HepG2 (cell line): Measurements from ENCODE around the gene RBM23. TPM values are rescaled to one million over a fixed set of nuclear protein-coding genes. Genes with fewer than 3 reads are reported as not detected.
A peak's percentile ranks its signal among the peaks of the same experiment; 100 is the strongest.

ENCODE experiments used
- ARID2 ChIP-seq: sonication (generic); formaldehyde crosslinking; IDR thresholded peaks from 2 replicates; pipeline ENCODE4 v1.8.1; 2022; ENCODE audit warnings: mild to moderate bottlenecking, missing genetic modification reagents, borderline replicate concordance
- ARID4A ChIP-seq: sonication (generic); formaldehyde crosslinking; IDR thresholded peaks from 2 replicates; pipeline ENCODE4 v1.5.0; 2020; ENCODE audit warnings: mild to moderate bottlenecking, missing genetic modification reagents, borderline replicate concordance
- GMEB2 ChIP-seq: IDR thresholded peaks from 2 replicates; pipeline ENCODE4 v1.6.1; 2016; ENCODE audit warnings: missing biosample characterization, missing genetic modification reagents, low read depth
- RBFOX2 ChIP-seq: fragments of 200-400 bp; formaldehyde crosslinking; IDR thresholded peaks from 2 replicates; pipeline ENCODE4 v1.6.1; 2017; ENCODE audit warnings: low read depth, mild to moderate bottlenecking, low read length
- YEATS2 ChIP-seq: sonication (generic); formaldehyde crosslinking; IDR thresholded peaks from 2 replicates; pipeline ENCODE4 v1.4.0; 2020; ENCODE audit warnings: missing genetic modification reagents, borderline replicate concordance
- ZFP91 ChIP-seq: sonication (generic); formaldehyde crosslinking; IDR thresholded peaks from 2 replicates; pipeline ENCODE4 v1.9.0; 2022; ENCODE audit warnings: missing genetic modification reagents, mild to moderate bottlenecking, borderline replicate concordance
- polyA plus RNA-seq, 8 experiments: library from polyadenylated mRNA; depleted of rRNA in 3 of 8; stranded (reverse) in 7 of 8; unstranded in 1 of 8; fragments of >200 nt; fragmentation: Illumina TruSeq in 4 of 8; extraction: Trizol in 4 of 8; gene quantifications; 2 replicates each; pipeline versions ENCODE4 v1.2.1 to v1.2.3, GENCODE V29; 2011 to 2016; ENCODE audit warnings: low read depth in 4 of 8, missing spikeins in 1 of 8, mixed read lengths in 1 of 8; ENCODE audit not compliant: insufficient read depth in 1 of 8
- total RNA-seq, 5 experiments: library from RNA; depleted of rRNA; stranded (reverse); fragments of >200 nt; fragmentation: Illumina TruSeq; extraction: Trizol; gene quantifications; 2 replicates each; pipeline ENCODE4 v1.2.3, GENCODE V29; 2016; ENCODE audit warnings: low read depth in 1 of 5

RBM23 gene
- total and polyA plus RNA-seq, 2 of the 13 experiments (the other 11 are each of a cell fraction or from before 2014, with no cell fraction given): 1.5 to 2.1 TPM

- TF ChIP-seq RBFOX2 (0 out of 2 replicates have a peak, but pooled peaks have one; percentile 37), GMEB2 (CRISPR knock-in tag) (no peak), ARID2 (CRISPR knock-in tag) (no peak), ARID4A (CRISPR knock-in tag) (no peak), ZFP91 (CRISPR knock-in tag) (peak; percentile 34; the same call in 1 of the 2 replicates), YEATS2 (no peak)
- TF ChIP-seq, all 625 proteins: peak for 5
Measured at GRCh38 chr14:22877000-22877501, 41.9 kb downstream of the RBM23 start (continued).
